OCI-LY3 (cell line): ENCODE measurements around the gene FAAP100.

Experiments
- H2AFZ ChIP-seq: fragments of 200-600, 300-600 bp; shearing (Covaris generic); 2 replicates; pipeline ENCODE4 v1.6.0; 2014; ENCODE audit warnings: antibody characterized with exemption, low read depth, low read length
- H3K27ac ChIP-seq: fragments of 200-600, 300-600 bp; sonication (generic); 2 replicates; pipeline ENCODE4 v1.5.1; 2014; ENCODE audit warnings: mild to moderate bottlenecking, low read length, moderate library complexity, mixed read lengths
- H3K27me3 ChIP-seq: fragments of 200-600, 300-600 bp; sonication (generic); 2 replicates; pipeline ENCODE4 v1.6.1; 2014; ENCODE audit warnings: low read depth, low read length, mixed read lengths
- H3K36me3 ChIP-seq: fragments of 200-600, 300-600 bp; sonication (generic); replicated peaks from 2 replicates; pipeline ENCODE3; 2014; ENCODE audit warnings: low read depth, low read length, mixed read lengths
- H3K4me1 ChIP-seq: fragments of 300-600, 200-600 bp; sonication (generic); 2 replicates; pipeline ENCODE4 v1.6.1; 2014; ENCODE audit warnings: low read length, mixed read lengths
- H3K4me2 ChIP-seq: fragments of 200-600, 300-600 bp; sonication (generic); 2 replicates; pipeline ENCODE4 v1.6.1; 2014; ENCODE audit warnings: low read length, mixed read lengths
- H3K4me3 ChIP-seq: fragments of 300-600, 200-600 bp; sonication (generic); 2 replicates; pipeline ENCODE4 v1.5.1; 2014; ENCODE audit warnings: antibody characterized with exemption, mild to moderate bottlenecking, low read length, moderate library complexity
- H3K79me2 ChIP-seq: fragments of 300-600, 200-600 bp; shearing (Covaris generic); 2 replicates; pipeline ENCODE4 v1.6.1; 2014; ENCODE audit warnings: mild to moderate bottlenecking, low read length, mixed read lengths
- H3K9ac ChIP-seq: fragments of 300-600, 200-600 bp; shearing (Covaris generic); 2 replicates; pipeline ENCODE4 v1.6.0; 2014; ENCODE audit warnings: mild to moderate bottlenecking, low read length, moderate library complexity
- H3K9me3 ChIP-seq: fragments of 200-600, 300-600 bp; shearing (Covaris generic); 2 replicates; pipeline ENCODE4 v1.6.1; 2014; ENCODE audit warnings: low read length, mixed read lengths; ENCODE audit not compliant: insufficient read depth
- H4K20me1 ChIP-seq: fragments of 200-600, 300-600 bp; sonication (generic); 2 replicates; pipeline ENCODE4 v1.6.1; 2016; ENCODE audit warnings: low read length, mixed read lengths; ENCODE audit not compliant: insufficient read depth
- EZH2phosphoT487 ChIP-seq: fragments of 200-600 bp; shearing (Covaris generic); IDR thresholded peaks from 2 replicates; pipeline ENCODE4 v1.6.1; 2018; ENCODE audit warnings: antibody characterized with exemption, mixed run types, low read depth
- TF ChIP-seq, protein P1 (sequence below): fragments of 200-600, 300-600 bp; sonication (generic); IDR thresholded peaks from 2 replicates; pipeline ENCODE4 v1.5.1; 2014; ENCODE audit warnings: antibody characterized with exemption, low read length, low read depth

FAAP100 gene

DNA sequence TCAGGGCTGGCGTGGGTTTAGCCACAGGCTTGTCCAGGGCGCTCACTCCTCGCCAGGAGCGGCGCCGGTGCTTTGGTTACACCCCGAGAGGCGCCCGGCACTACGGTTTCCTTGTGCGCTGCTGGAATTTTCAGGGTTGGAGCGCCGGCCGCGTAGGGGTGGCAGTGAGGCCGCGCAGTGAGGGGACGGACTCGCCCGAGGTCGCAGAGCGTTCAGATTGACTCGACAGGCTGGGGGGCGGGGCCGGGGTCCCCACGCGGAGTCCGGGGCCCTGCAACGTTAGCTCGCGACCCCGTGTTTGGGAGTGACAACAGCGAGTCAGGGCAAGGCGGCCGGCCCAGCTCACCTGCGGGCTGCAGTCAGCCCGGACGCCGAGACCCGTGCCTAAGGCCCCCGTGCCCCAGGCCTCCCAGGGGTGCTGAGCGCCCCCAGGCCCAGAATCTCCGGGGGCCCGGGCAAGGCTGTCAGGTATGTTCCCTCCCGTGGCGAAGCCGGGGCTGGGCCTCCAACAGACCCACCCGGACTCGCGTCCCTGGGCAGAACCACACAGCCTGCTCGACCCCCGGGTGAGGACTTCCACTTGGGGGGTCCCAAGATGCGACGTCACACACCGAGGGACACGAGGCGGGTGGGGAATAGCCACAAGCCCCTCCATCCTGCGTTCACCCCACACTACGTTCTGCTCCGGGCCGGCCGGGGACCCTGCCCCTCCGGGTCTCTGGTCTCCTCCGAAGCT lies 38.2 kb downstream of the FAAP100 start:
- no peak for TF ChIP-seq EZH2phosphoT487
- TF ChIP-seq, protein P1, sequence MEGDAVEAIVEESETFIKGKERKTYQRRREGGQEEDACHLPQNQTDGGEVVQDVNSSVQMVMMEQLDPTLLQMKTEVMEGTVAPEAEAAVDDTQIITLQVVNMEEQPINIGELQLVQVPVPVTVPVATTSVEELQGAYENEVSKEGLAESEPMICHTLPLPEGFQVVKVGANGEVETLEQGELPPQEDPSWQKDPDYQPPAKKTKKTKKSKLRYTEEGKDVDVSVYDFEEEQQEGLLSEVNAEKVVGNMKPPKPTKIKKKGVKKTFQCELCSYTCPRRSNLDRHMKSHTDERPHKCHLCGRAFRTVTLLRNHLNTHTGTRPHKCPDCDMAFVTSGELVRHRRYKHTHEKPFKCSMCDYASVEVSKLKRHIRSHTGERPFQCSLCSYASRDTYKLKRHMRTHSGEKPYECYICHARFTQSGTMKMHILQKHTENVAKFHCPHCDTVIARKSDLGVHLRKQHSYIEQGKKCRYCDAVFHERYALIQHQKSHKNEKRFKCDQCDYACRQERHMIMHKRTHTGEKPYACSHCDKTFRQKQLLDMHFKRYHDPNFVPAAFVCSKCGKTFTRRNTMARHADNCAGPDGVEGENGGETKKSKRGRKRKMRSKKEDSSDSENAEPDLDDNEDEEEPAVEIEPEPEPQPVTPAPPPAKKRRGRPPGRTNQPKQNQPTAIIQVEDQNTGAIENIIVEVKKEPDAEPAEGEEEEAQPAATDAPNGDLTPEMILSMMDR, result no peak
- Histone ChIP-seq H3K27ac (peak overlapping the region; percentile 95), H3K9ac (peak overlapping the region; percentile 99), H3K9me3 (no peaks in the 10 kb centered on the region), H3K27me3 (no peaks in the 10 kb centered on the region), H3K4me1 (peaks cover 54% of the 10 kb centered on the region), H3K79me2 (peaks cover 55% of the 10 kb centered on the region), H3K36me3 (peaks cover 42% of the 10 kb centered on the region), H4K20me1 (peaks cover 34% of the 10 kb centered on the region), H2AFZ (no peak overlapping the region), H3K4me2 (peak overlapping the region; percentile 85), H3K4me3 (peak overlapping the region; percentile 83)

DNA sequence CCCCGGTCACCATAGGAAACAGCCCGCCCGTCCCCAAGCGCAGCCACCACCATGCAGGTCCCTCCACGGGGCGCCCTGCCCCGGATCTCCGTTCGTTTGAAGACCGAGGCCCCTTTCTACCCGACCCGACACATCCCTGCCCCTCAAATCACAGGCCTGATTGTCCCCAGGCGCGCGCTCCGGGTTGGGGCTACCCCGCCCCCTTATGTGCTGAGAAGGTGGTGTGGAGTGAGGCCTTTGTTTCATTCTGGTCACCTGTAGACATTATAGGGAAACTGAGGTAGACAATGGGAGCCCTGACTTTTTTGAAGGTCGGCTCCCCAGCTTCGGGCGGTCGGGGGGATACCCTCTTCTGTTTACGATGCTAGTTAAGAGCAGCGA lies 38.8 kb downstream of the FAAP100 start:
- H3K4me3 ChIP-seq, result peak overlapping the region; percentile 83
- peaks cover 38% of the 10 kb centered on the region for H4K20me1 ChIP-seq
- no peaks in the 10 kb centered on the region for H3K27me3 ChIP-seq
- peaks cover 49% of the 10 kb centered on the region for H3K4me1 ChIP-seq
- H3K27ac ChIP-seq, result peak overlapping the region; percentile 95
- peak overlapping the region; percentile 99 for H3K9ac ChIP-seq
- no peak overlapping the region for H2AFZ ChIP-seq
- peaks cover 47% of the 10 kb centered on the region for H3K36me3 ChIP-seq
- H3K9me3 ChIP-seq, result no peaks in the 10 kb centered on the region
- H3K4me2 ChIP-seq, result peak overlapping the region; percentile 85
- H3K79me2 ChIP-seq, result peaks cover 55% of the 10 kb centered on the region
- TF ChIP-seq, protein P1, result no peak
- TF ChIP-seq EZH2phosphoT487, result no peak

DNA sequence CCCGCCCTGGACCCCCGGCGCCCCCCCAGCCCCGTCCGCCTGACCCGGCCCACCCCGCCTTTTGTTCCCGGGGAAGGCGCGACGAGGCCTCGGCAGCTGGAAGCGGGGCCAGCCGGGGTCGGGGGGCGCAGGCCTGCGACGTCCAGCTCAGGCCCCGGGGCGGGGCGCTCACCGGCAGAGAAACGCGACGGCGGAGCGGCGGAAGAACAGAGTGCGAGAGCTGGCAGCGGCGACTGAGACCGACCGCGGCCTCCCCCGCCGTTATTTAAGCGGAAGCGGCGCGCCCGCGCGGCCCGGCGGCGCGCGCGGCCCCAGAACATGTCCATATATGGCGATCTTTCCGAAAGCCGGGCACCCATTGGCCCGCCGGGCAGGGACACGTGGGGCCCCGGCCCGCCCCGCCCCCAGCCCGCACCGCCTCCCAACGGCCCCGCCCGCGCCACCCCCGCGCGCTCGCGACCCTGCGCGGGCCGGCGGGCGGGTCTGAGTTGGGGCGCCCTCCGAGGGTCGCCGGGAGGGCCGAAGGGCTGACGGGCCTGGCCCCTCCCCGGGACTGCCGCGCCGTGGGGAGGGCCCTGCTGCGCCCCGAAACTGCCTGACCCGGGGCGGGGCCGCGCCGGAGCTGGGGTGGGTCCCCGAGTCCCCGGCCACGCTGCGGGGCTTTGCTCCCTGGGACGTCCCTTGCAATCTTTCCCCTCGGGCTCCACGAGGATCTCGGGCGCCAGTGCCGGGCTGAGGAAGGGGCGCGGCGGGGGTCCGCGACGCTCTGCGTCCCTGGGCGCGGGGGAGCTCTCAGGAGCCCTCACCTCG lies 39.4 kb downstream of the FAAP100 start, which contains the start of gene ACTG1:
Gene ACTG1, minus strand, starts transcription at position 238 of the 810 bp plus-strand sequence. CDS start 445 bp downstream, outside the sequence.
- peaks cover 47% of the 10 kb centered on the region for H3K36me3 ChIP-seq
- peak within 1 kb of the TSS; percentile 99 for H3K9ac ChIP-seq
- no peak within 1 kb of the TSS for H2AFZ ChIP-seq
- no peaks in the 10 kb centered on the region for H3K27me3 ChIP-seq
- H3K4me2 ChIP-seq, result peak within 1 kb of the TSS; percentile 96
- H3K9me3 ChIP-seq, result no peaks in the 10 kb centered on the region
- H3K4me3 ChIP-seq, result peak within 1 kb of the TSS; percentile 99
- TF ChIP-seq, protein P1, result no peak
- TF ChIP-seq EZH2phosphoT487, result no peak
- peaks cover 38% of the 10 kb centered on the region for H4K20me1 ChIP-seq
- peaks cover 55% of the 10 kb centered on the region for H3K79me2 ChIP-seq
- peaks cover 43% of the 10 kb centered on the region for H3K4me1 ChIP-seq
- peak within 1 kb of the TSS; percentile 95 for H3K27ac ChIP-seq
